HG03558 (cell line): ENCODE results near the gene CLEC4F.

Source experiments
- ATAC-seq: cut with Tn5 transposase; IDR thresholded peaks from one replicate; pipeline ENCODE4 v1.9.1; 2021; ENCODE audit warnings: moderate number of reproducible peaks; ENCODE audit not compliant: unreplicated experiment; ENCODE audit errors: extremely low read depth

The CLEC4F gene, protein sequence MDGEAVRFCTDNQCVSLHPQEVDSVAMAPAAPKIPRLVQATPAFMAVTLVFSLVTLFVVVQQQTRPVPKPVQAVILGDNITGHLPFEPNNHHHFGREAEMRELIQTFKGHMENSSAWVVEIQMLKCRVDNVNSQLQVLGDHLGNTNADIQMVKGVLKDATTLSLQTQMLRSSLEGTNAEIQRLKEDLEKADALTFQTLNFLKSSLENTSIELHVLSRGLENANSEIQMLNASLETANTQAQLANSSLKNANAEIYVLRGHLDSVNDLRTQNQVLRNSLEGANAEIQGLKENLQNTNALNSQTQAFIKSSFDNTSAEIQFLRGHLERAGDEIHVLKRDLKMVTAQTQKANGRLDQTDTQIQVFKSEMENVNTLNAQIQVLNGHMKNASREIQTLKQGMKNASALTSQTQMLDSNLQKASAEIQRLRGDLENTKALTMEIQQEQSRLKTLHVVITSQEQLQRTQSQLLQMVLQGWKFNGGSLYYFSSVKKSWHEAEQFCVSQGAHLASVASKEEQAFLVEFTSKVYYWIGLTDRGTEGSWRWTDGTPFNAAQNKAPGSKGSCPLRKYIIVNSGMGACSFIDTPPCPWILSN

DNA sequence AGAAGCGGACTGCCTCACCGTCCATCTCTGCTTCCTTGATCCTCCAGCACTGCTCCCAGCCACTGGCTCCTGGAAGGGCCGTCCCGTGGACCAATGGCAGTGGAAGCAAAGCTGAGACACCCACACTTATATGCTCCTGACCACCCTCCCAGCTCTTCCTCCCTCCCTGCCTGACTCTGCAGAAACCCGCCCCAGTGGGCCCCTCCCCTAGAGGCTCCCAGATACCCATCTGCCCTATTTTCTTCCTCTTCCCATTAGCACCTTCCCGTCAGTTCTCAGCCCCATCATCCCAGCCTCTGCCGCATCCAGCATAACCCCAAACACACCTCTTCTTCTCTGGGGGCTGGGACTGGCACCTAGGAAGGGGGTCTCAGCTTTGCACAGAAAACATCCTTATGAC, at the start of gene CLEC4F:
Gene CLEC4F, minus strand, starts transcription at position 101 of the 400 bp plus-strand sequence. Its CDS starts 76 bp downstream, at position 25.
- no peak for ATAC-seq

DNA sequence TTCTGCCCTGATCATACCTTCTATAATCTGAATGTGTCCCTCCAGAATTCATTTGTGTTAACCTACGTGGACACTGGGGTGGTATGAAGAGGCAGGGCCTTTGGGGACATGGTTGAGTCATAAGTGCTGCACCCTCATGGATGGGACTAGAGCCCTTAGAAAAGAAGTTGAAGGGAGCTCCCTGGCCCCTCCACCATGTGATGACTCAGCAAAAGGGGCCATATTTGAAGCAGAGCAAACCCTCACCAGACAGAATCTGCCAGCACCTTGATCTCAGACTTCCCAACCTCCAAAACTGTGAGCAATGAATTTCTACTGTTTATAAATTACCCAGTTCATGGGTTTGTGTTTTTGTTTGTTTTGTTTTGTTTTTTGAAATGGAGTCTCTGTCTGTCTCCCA, 48.6 kb upstream of the CLEC4F start:
- no peak for ATAC-seq

DNA sequence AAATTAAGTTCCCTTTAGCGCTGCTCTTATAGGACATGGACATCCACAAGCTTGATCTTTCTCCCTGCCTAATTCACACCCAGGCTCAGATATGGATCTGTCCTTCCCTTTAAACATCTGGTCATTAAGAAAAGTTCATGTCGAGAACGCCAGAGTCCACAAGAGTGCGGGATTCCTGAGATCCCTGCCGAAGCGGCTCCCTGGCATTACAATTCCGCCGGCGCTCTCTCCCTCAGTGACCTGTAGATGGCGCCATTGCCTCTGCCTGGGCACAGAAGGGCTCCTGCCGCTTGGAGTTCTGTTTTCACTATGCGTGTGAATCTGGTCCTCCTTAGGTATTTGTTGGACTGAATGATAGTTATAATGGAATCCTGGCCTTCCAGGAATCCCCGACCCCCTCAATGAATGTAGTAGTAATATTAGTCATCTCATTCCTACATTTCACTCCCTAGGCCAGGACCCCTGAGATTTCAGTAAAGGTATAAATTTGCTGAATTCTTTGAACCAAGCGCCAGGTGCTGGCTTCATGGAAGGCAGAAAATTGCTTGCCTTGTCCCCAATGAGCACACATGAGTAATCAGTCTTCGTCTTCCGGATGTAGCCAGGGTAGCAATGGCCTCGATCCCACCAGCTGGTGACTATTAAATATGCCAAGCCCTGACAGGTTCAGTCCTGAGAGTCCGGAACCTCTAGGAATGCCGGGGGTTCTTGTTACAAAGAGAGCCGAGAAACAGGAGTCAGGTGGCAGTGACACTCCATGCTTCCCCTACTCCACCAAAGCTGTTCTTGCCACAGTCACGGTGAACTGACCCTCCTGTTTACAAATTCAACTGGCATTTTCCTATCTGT, 41.6 kb upstream of the CLEC4F start:
- ATAC-seq, result no peak

DNA sequence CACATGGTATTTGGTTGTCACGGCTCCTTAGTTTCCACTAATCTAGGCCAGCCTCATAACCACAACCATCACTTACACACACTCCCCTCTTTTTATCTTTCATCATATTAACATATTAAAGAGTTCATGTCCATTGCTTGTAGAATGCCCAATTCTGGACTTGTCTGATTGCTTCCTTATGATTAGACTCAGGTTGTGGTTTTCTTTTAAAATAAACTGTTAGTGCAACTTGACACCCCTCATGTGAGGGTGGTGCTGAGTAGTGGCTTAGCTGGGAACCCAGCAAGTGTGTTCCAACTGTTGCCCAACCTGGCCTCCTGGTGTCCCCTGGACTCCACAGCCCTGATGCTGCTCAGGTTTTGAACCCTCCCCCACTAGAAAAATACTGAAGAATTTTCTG, 35.3 kb upstream of the CLEC4F start:
- ATAC-seq, result no peak

DNA sequence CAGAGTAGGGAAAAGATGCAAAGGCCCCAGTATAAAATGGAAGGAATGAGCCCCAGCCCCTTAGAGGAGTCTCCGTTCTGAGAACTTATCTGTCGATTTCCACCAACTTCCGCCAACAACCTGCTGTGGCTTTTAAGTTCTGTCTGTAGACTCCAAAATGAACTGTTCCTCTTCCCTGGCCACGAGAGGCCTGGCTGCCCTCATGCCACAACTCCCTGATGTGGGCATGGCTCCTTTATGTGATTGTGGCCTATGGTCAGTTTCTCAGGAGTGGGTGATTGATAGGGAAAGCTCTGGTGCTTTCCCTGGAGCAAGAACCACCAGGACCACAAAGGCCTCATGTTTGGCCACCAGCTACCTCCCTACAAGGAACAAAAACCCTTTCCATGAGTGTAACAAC, 34.0 kb upstream of the CLEC4F start:
- ATAC-seq, result no peak

DNA sequence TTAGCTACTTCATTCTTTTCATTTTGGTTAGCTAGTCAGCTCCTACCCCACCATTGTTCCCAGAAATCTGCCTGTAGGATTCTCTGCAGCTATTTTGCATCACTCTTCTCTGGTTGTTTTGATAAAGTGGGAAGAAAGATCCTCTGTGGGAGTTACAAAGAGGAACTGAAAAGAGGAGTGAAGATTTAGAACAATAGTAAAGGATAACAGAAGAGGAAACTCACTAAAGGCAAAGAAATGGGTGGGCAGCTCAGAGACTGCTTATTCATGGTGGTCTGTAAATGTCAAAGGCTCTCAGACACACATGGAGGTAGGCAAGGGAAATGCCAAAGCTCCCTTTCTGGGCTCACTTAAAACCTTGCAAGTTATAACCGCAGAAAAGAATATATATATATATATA, 32.4 kb upstream of the CLEC4F start:
- no peak for ATAC-seq

DNA sequence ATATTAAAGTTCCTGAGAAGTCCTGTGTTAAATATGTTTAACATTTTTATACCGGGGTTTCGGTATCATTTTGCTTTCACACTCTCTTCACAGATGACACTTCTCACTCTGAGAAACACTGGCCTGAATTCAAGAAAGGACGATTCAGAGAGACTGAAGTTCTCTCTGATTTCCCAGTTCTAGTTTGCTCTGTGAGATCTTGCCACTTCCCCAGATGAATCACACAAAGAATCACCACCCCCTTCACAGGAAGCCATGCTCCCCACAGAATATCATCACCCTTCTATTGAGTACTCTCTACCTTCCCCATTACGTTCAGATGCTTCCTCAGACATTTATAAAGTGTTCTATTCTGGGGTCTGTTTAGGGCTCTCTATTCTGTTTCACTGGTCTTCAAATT, 31.3 kb upstream of the CLEC4F start:
- peak; percentile 75 for ATAC-seq

DNA sequence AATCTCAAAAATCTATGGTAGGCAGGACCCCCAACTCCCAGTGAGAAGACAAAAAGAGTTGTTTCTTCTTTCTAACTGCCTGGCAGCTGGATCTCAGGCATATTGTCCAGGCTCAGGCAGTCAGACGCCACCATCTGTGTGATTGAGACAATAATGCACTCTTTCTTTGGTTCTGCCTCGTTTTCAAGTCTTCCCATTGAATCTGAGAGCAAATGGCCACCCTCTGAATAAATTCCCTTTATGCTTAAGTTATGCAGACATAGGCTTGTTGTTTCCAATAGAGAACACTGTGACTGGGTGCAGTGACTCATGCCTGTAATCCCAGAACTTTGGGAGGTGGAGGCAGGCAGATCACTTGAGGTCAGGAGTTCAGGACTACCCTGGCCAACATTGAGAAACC, 30.5 kb upstream of the CLEC4F start:
- ATAC-seq, result no peak

DNA sequence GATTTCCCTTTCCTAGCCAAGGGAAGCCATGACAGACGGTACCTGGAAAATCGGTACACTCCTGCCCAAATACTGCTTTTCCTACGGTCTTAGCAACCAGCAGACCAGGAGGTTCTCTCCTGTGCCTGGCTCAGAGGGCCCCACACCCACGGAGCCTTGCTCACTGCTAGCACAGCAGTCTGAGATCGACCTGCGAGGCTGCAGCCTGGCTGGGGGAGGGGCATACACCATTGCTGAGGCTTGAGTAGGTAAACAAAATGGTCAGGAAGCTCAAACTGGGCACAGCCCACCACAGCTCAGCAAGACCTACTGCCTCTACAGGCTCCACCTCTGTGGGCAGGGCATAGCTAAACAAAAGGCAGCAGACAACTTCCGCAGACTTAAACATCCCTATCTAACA, 22.0 kb upstream of the CLEC4F start:
- no peak for ATAC-seq

DNA sequence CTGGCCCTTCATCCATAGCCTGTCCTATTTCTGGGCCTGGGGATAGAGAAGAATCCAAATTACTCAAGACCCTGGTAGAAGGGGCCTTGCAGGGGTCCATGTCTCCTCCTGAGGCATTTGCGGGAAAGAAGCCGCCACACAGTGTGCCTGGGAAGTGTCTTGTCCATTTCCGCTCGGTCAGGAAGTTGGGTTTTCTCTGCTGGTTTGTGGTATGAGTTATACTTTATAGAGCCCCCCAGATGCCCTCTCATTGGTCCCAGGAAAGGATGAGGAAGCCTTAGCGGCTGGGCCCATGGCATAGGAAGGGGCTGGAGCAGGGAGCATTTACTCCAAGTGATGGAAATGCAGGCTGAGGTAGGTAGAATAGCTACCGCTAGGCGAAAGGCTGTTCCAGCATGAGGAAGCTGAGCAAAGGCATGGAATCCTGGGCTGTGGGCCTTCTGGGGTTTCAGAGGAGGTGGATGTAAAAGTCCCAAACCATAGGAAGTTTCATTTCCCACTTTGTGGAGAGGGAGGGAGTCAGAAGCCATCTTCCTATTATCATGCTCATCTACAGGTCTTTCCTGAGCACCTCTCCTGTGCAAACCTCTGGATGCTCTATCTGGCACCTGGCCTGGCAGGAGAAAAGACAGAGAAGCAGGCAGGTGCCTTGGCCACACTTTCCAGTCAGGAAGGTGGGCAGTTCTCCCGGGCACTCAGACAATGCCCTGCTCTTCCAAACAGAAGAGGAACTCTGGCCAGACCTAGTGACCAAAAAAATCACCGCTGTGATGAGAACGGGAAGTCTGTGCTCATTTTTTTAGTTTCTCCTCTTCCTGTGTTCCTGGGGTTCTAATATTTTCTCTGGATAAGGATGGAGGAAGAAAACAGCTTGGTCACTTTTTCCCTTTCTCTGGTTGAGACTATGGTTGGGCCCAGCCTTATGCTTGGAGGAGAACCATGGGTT, 17.9 kb upstream of the CLEC4F start:
- ATAC-seq, result no peak

DNA sequence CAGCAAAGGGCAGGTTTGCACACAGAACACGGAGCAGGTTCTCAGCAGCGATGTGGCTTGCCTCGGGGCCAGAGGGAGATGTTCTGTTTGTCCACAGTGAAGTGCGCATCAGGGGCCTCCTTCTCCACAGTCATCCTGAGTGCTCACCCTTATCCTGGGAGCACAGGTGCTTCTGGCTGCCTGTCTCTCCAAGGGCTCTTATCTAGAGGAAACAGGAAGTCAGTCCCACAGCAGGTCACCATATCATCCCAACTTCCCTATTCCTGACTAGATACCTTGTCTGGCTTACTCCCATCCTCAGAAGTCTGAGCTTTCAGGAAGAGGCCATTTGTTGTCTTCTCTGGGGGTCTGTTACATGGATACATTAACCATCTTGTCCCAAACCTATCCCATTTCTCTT, 15.2 kb upstream of the CLEC4F start, which contains the start of gene CD207:
Gene CD207, minus strand, starts transcription at position 174 of the 400 bp plus-strand sequence. Its CDS starts 40 bp downstream, at position 134.
- no peak for ATAC-seq

DNA sequence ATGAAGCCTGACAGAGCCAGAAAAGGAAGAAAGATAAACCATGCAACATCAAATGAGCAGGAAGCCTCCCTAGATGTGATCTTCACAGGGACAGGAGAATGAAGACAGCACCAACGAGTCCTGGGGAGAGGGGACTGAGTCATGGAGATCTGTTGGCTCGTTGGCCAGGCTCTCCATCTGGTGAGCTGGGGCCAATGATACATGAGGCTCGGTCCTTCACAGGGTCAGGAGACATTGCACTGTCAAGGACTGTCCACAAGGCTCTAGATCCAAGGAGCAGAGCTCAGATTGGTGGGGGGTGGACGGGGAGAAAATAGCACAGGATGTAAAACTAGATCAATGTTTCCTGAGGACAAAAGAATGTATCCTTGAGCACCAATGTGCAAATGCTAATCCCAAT, 14.5 kb upstream of the CLEC4F start:
- no peak for ATAC-seq

DNA sequence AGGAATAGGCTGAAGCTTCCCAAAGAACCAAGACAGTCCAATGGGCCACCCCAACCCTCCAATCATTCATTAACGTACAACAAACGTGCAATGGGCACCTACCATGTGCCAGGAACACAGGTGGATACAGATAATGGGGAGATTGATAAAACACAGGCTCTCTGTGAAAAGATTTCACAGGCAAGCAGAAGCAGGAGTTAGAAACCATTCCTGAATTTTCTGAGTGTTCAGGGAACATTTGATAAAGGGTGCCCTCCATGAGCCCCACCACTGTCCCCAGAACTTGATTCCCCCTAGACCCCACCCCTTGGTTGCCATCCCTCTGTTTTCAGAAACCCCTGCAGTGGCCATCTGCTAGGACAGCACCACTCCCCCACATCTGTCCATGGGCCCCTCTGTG, 13.7 kb upstream of the CLEC4F start:
- ATAC-seq, result no peak

DNA sequence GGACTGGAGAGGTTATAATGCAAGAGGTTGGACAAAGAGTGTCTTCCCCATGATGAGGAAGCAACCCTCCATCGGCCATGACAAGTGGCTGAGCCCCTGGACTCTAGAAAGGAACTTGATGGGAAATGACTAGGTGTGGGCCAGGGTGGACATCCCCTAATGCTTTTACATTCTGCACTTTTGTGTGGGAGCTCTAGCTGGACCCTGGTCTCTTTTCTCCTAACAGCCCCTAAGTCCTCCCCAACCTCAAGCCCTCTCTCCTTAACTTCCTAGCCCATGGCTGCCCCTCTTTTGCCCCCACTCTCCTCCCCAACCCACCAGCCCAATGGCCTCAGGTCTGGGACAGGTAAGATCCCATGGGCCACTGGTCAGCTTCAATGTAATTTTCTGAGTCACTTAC, 12.8 kb upstream of the CLEC4F start:
- ATAC-seq, result no peak

DNA sequence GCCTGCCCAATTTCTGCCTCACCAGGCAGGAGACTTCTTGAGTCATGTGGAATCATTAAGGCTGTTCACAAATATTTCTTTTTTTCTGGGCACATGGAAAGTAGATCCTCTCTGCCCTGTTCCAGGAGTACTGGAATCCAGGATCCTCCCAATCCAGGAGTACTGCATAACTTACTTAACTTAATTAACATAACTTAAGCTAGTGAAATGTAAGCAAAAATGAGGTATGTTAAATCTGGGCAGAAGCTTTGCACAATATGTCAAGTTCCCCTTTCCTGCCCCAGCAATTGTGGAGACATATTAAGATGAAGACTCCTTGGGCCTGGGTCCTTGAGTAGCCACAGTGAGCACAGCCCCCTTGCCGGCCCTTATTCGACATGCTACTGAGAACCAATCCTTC, 12.0 kb upstream of the CLEC4F start:
- no peak for ATAC-seq

DNA sequence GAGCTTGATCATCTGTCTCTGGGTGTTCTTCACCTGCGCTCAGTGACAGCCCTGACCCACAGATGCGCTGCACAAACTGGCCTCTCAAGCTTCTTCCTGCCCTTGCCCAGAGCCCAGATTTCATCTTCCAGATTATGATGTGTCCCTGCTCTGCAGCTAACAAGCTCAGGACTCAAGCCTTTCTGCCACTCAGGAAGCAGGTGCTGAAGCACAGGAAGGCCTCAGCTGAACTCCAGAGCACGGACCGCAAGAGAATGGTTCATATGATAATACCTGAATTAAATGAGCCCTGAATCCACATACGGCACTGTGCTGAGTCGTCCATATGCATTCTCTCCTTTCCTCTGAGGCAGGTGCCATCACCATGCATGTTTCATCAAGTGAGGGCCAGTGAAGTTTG, 11.5 kb upstream of the CLEC4F start:
- ATAC-seq, result no peak

DNA sequence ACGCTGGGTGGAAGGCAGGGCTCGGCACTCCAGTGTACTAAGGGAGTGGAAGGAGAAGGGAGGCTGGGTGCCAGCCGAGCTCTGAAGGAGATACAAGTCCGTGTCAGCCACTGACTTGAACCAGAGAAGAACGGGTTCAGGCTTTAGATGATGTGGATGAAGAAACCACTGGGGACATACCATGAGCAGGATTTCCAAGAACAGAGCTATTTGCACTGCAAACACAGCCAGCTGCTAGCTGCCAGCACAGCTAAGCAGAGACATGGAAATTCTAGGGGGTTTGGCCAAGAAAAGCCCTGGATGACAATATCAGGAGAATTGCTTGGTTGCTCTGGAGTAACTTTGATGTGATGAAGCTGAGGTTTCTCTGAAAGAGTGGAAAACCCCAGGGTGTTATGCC, 10.0 kb upstream of the CLEC4F start:
- ATAC-seq, result no peak

DNA sequence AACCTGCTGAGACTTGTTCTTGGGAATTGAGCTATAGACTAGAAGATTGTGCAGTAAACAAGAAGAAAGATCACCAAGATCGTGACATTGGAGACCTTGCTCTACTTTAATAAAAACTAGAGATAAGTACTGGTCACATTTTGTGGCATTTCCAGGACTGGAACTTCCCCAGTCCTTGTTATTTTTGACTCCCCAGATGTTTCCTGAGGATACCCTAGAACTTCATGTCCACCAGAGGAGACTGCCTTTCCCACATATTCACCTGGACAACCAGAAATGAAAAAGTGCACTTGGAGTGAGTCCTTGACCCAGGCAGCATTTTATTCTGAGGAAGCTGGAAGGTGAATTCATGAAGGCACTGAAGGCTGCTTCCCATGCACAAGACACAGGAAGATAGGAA, 9.5 kb upstream of the CLEC4F start:
- ATAC-seq, result no peak

DNA sequence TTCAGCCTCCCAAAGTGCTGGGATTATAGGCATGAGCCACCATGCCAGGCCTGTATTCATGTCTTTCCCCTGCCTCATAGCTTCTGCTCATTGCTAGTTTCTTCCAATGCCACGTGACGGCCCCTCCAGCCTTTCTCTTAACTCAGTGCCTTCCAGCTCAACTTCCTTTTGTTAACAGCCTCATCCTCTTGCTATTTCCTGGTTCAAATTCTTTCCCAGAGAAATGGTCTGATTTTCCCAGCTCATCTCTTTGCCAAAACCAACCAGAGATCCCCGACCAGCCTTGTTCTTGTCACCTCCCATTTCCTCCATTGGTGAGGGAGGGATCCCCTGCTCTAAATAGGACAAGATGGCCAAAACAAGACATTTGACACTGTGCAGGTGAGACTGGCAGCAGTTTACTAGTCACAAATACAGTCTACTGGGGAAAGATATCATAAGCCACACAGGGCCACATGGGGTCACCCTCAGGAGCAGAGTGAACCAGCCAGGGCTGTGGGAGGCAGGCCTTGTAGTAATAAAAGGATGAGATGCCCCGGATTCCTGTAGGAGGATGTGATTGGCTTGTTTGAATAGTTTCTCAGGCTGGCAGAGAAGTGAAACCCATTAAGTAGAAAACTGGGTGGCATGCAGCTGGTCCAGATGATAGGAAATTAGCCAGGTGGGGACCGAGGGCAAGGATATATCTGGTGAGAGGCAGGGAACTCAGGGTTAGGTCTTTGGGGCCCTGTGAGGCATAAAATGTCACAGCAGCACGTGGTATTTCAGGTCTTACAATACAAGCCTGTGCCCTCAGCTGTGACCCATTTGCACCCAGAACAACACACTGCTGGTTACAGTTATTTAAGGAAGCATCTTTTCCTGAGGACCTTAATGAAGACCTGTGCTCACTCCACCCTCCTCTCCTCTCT, 8.8 kb upstream of the CLEC4F start:
- ATAC-seq, result no peak
